GM12878 (cell line): ENCODE results near the gene MAT1A.
"Not testable (repeated sequence)": the region's sequence is repeated elsewhere in the genome, so short reads cannot be mapped to it uniquely, and the experiment has no call there.

Experiments used
- EP300 ChIP-seq, 2 experiments: fragments of 150-350 bp in 1 of 2; IDR thresholded peaks; 2 replicates each; pipeline ENCODE4 v1.6.1; 2011 to 2012; ENCODE audit warnings: low read depth in 2 of 2, low read length in 2 of 2, borderline replicate concordance in 1 of 2, improper control_type of control experiment in 1 of 2, inconsistent platforms in 1 of 2; ENCODE audit not compliant: control insufficient read depth in 1 of 2
- MYC ChIP-seq: IDR thresholded peaks from 2 replicates; pipeline ENCODE4 v1.6.1; 2011; ENCODE audit warnings: mild to moderate bottlenecking, low read length, moderate library complexity, inconsistent platforms; ENCODE audit not compliant: insufficient read depth, insufficient replicate concordance, insufficient read length, severe bottlenecking
- NFXL1 ChIP-seq: fragments of 450-650 bp; IDR thresholded peaks from 2 replicates; pipeline ENCODE4 v1.6.1; 2017; ENCODE audit warnings: antibody characterized with exemption, mild to moderate bottlenecking, borderline replicate concordance
- RAD51 ChIP-seq: fragments of 450-650 bp; IDR thresholded peaks from 2 replicates; pipeline ENCODE4 v1.6.1; 2016; ENCODE audit warnings: moderate library complexity, mild to moderate bottlenecking, inconsistent platforms
- RCOR1 ChIP-seq: conservative IDR thresholded peaks from 2 replicates; pipeline ENCODE4 v1.6.1; 2012; ENCODE audit warnings: low read depth, low read length, improper control_type of control experiment
- SMC3 ChIP-seq: IDR thresholded peaks from 2 replicates; pipeline ENCODE4 v1.6.1; 2011; ENCODE audit warnings: low read length, improper control_type of control experiment, borderline replicate concordance
- ZNF24 ChIP-seq: fragments of 450-650 bp; IDR thresholded peaks from 2 replicates; pipeline ENCODE4 v1.6.1; 2017; ENCODE audit warnings: antibody characterized with exemption, mild to moderate bottlenecking
- TF ChIP-seq, protein P1 (sequence below): fragments of 450-650 bp; conservative IDR thresholded peaks from 2 replicates; pipeline ENCODE4 v1.6.1; 2017; ENCODE audit warnings: mild to moderate bottlenecking, moderate library complexity

DNA sequence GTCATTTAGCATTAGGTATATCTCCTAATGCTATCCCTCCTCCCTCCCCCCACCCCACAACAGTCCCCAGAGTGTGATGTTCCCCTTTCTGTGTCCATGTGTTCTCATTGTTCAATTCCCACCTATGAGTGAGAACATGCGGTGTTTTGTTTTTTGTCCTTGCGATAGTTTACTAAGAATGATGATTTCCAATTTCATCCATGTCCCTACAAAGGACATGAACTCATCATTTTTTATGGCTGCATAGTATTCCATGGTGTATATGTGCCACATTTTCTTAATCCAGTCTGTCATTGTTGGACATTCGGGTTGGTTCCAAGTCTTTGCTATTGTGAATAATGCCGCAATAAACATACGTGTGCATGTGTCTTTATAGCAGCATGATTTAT is 66.4 kb downstream of the MAT1A start:
- TF ChIP-seq MYC; EP300 (IDR thresholded peaks at IDR 0.05; ENCODE audit: borderline replicate concordance in 1 of 2, control insufficient read depth in 1 of 2, low read depth in 2 of 2, low read length in 2 of 2); RAD51; SMC3; RCOR1; ZNF24; NFXL1: not testable (repeated sequence)
- TF ChIP-seq, protein P1, sequence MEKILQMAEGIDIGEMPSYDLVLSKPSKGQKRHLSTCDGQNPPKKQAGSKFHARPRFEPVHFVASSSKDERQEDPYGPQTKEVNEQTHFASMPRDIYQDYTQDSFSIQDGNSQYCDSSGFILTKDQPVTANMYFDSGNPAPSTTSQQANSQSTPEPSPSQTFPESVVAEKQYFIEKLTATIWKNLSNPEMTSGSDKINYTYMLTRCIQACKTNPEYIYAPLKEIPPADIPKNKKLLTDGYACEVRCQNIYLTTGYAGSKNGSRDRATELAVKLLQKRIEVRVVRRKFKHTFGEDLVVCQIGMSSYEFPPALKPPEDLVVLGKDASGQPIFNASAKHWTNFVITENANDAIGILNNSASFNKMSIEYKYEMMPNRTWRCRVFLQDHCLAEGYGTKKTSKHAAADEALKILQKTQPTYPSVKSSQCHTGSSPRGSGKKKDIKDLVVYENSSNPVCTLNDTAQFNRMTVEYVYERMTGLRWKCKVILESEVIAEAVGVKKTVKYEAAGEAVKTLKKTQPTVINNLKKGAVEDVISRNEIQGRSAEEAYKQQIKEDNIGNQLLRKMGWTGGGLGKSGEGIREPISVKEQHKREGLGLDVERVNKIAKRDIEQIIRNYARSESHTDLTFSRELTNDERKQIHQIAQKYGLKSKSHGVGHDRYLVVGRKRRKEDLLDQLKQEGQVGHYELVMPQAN: not testable (repeated sequence)
